CD8-positive, alpha-beta memory T cell (primary cell): ENCODE results near the gene POU2F1. TPM values are rescaled to one million over a fixed set of nuclear protein-coding genes. Genes with fewer than 3 reads are reported as not detected.
A peak's percentile ranks its signal among the peaks of the same experiment; 100 is the strongest.

Source experiments
- CTCF ChIA-PET: fragments of 350-600 bp; sonication (Branson Sonifier 250); formaldehyde crosslinking; loops from one replicate; lab custom pipeline; 2021; ENCODE audit warnings: antibody characterized with exemption; lab: Charles Lee
- POLR2A ChIA-PET: fragments of 350-600 bp; sonication (Branson Sonifier 250); formaldehyde crosslinking; loops from one replicate; lab custom pipeline; 2021; ENCODE audit warnings: antibody characterized with exemption; lab: Charles Lee
- DNase-seq, 5 donors: peaks; one replicate each; pipeline versions ENCODE4 v3.0.0 to v3.0.0-alpha.2; 2020 to 2022; ENCODE audit warnings: mixed read lengths in 1 of 5
- H3K27ac ChIP-seq: one replicate; pipeline ENCODE4 v1.7.0; 2013; ENCODE audit warnings: low read depth, mild to moderate bottlenecking, low read length, moderate library complexity
- H3K27me3 ChIP-seq: 2 replicates; pipeline ENCODE4 v1.7.0; 2013; ENCODE audit warnings: low read length, mild to moderate bottlenecking; ENCODE audit not compliant: insufficient read depth, poor library complexity, severe bottlenecking
- H3K36me3 ChIP-seq: 2 replicates; pipeline ENCODE4 v1.7.0; 2013; ENCODE audit warnings: mild to moderate bottlenecking, low read length, moderate library complexity; ENCODE audit not compliant: insufficient read depth
- H3K4me1 ChIP-seq: 2 replicates; pipeline ENCODE4 v1.7.0; 2013; ENCODE audit warnings: mild to moderate bottlenecking, low read length, moderate library complexity; ENCODE audit not compliant: insufficient read depth
- H3K4me3 ChIP-seq: 2 replicates; pipeline ENCODE4 v1.7.0; 2013; ENCODE audit warnings: mild to moderate bottlenecking, low read length
- H3K9me3 ChIP-seq: 2 replicates; pipeline ENCODE4 v1.7.0; 2013; ENCODE audit warnings: mild to moderate bottlenecking, low read length
- H3K27ac Mint-ChIP-seq, 8 donors: one replicate each; pipeline ENCODE4 v1.8.0; 2020 to 2021; ENCODE audit warnings: mixed read lengths in 8 of 8, mild to moderate bottlenecking in 6 of 8, inconsistent platforms in 3 of 8, moderate library complexity in 3 of 8
- H3K27me3 Mint-ChIP-seq, 2 donors: one replicate each; pipeline ENCODE4 v1.8.0; 2020 to 2021; ENCODE audit warnings: mixed read lengths in 2 of 2, mild to moderate bottlenecking in 1 of 2, moderate library complexity in 1 of 2
- H3K36me3 Mint-ChIP-seq, 3 donors: one replicate each; pipeline ENCODE4 v1.8.0; 2020 to 2021; ENCODE audit warnings: mixed read lengths in 3 of 3, inconsistent platforms in 1 of 3, mild to moderate bottlenecking in 1 of 3
- H3K4me1 Mint-ChIP-seq, 3 donors: one replicate each; pipeline ENCODE4 v1.8.0; 2020 to 2021; ENCODE audit warnings: mixed read lengths in 3 of 3, inconsistent platforms in 1 of 3, mild to moderate bottlenecking in 1 of 3
- H3K4me3 Mint-ChIP-seq, 7 donors: one replicate each; pipeline ENCODE4 v1.8.0; 2020 to 2021; ENCODE audit warnings: mixed read lengths in 7 of 7, mild to moderate bottlenecking in 6 of 7, moderate library complexity in 4 of 7, inconsistent platforms in 2 of 7
- H3K9me3 Mint-ChIP-seq, 5 donors: one replicate each; pipeline ENCODE4 v1.8.0; 2020 to 2022; ENCODE audit warnings: mixed read lengths in 5 of 5, mild to moderate bottlenecking in 3 of 5, moderate library complexity in 2 of 5, inconsistent platforms in 1 of 5
- polyA plus RNA-seq: library from polyadenylated mRNA; unstranded; fragments of 300-500 nt; fragmentation: Illumina TruSeq; gene quantifications from one replicate; pipeline ENCODE4 v1.2.3, GENCODE V29; 2021
- total RNA-seq, 2 experiments: library from RNA; stranded (reverse); gene quantifications; one replicate each; pipeline ENCODE4 v1.2.3, GENCODE V29; 2021

Gene POU2F1
- total and polyA plus RNA-seq, 3 experiments from 2014 or later = 11.8 to 13.5 (median 12.3) TPM

DNA sequence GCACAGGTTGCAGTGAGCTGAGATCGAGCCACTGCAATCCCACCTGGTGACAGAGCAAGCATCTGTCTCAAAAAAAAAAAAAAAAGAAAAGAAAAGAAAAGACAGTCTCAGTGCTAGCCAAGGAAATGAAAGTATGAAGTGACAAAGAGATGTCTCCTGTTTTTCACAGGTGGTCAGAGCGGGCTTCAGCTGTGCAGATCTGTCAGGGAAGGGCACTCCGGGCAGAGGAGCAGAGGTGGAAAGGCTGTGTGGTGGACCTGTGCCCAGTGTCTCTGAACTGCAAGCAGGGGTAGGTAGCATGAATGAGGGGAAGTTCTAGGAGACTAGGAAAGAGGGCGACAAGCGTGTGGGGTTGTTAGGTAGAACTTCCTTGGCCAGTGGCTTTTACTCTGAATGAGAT is 230.2 kb downstream of the POU2F1 start:
- no peak overlapping the region for H3K27ac ChIP-seq
- H3K4me3 ChIP-seq = peak overlapping the region; percentile 4
- peak in 1 of 5 donors; percentile 54 for DNase-seq

DNA sequence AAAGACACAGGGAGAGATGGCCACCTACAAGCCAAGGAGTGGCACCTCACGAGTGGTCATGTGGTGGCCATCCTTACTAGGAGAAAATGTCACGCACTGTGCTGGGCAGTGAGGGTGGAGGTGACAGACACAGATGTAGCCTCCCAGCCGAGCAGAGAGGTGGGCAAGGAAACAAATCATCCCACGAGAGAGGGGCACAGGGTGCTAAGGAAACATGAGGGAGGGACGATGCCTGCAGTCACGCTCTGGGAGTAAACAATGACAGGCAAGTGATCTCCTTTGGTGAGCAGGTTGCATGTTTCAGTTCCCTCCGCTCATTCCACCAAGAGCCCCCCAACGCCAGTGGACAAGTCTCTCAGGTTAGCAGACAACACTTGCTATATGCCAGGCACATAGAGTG is 231.8 kb downstream of the POU2F1 start:
- Histone ChIP-seq H3K27me3 (no peaks in the 10 kb centered on the region), H3K9me3 (no peaks in the 10 kb centered on the region), H3K4me1 (peaks cover 77% of the 10 kb centered on the region), H3K27ac (no peak overlapping the region), H3K36me3 (no peaks in the 10 kb centered on the region), H3K4me3 (peak overlapping the region; percentile 4)
- Mint-ChIP-seq H3K9me3 (no peaks in the 10 kb centered on the region), H3K36me3 (peaks cover 0 to 20% (median 0%) of the 10 kb centered on the region in 3 donors), H3K4me1 (peaks cover 64 to 85% (median 75%) of the 10 kb centered on the region in 3 donors), H3K4me3 (peak overlapping the region in 5 of 7 donors; percentile 19 to 78 (median 49)), H3K27ac (peak overlapping the region; percentile 67 to 99 (median 85)), H3K27me3 (no peaks in the 10 kb centered on the region)
- no peak for DNase-seq
- ChIA-PET POLR2A (no interaction called here), CTCF (no interaction called here)

More for the DNA sequence above, 230.2 kb downstream of the POU2F1 start:
- POLR2A ChIA-PET = interaction anchor here (0.7 to 1.2 kb wide), 2 partner anchors 36 to 66 kb away, joined by 4 to 6 read pairs; partner anchors contain the start of gene CD247
- no peaks in the 10 kb centered on the region for H3K36me3 ChIP-seq
- Mint-ChIP-seq H3K9me3 (no peaks in the 10 kb centered on the region), H3K27ac (peak overlapping the region; percentile 84 to 99 (median 96)), H3K4me3 (peak overlapping the region; percentile 44 to 90 (median 84)), H3K27me3 (peaks cover 0 to 2% of the 10 kb centered on the region in 2 donors), H3K36me3 (peaks cover 0 to 20% (median 0%) of the 10 kb centered on the region in 3 donors), H3K4me1 (peaks cover 64 to 85% (median 75%) of the 10 kb centered on the region in 3 donors)
- CTCF ChIA-PET = interaction anchor here (1.1 to 1.7 kb wide), 7 partner anchors 13 to 89 kb away, joined by 3 to 6 read pairs (median 3); no protein-coding TSS in a partner anchor
- H3K9me3 ChIP-seq = no peaks in the 10 kb centered on the region
- no peaks in the 10 kb centered on the region for H3K27me3 ChIP-seq
- H3K4me1 ChIP-seq = peaks cover 78% of the 10 kb centered on the region

GRCh38 chr1:167453123-167453522 is 232.4 kb downstream of the POU2F1 start:
- Mint-ChIP-seq H3K4me3 (peak overlapping the region; percentile 26 to 78 (median 55)), H3K9me3 (no peaks in the 10 kb centered on the region), H3K36me3 (peaks cover 0 to 24% (median 0%) of the 10 kb centered on the region in 3 donors), H3K27ac (peak overlapping the region; percentile 36 to 94 (median 78)), H3K4me1 (peaks cover 64 to 85% (median 75%) of the 10 kb centered on the region in 3 donors), H3K27me3 (no peaks in the 10 kb centered on the region)
- Histone ChIP-seq H3K9me3 (no peaks in the 10 kb centered on the region), H3K27ac (no peak overlapping the region), H3K4me3 (no peak overlapping the region), H3K4me1 (peaks cover 79% of the 10 kb centered on the region), H3K27me3 (no peaks in the 10 kb centered on the region), H3K36me3 (peaks cover 3% of the 10 kb centered on the region)
- CTCF ChIA-PET = interaction anchor here (1.4 to 3.6 kb wide), 2 partner anchors 12 to 13 kb away, joined by 4 to 20 read pairs; no protein-coding TSS in a partner anchor
- POLR2A ChIA-PET = interaction anchor here (1.2 kb wide), 1 partner anchor 62 kb away, joined by 3 read pairs; no protein-coding TSS in a partner anchor
- DNase-seq = no peak

DNA sequence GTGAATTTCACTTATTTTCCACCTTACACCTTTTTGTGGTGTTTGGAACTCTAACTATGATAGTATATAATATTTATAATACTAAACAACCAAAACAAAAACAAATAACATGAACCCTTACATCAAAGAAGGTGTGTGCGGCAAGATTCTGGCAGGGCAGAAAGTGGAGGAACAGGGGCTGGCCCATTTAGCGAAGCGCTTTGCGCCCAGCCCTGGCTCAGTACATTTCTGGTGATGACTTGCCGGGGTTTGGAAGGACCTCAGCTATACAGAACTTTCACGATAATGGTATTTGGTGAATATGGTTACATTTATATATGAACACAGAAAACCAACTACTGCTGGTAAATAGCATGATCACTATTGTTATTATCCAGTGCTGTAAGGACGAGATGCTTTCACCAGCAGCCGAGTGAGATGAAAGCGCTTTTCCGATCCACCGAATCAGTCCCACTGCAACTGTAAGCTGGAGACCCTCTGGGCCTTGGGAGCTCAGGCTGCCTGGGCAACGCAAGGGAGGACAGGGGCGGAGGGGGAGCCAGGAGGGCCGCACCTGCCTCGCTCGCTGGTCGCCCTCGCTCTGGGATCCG is 233.7 kb downstream of the POU2F1 start:
- Mint-ChIP-seq H3K4me3 (peak overlapping the region; percentile 67 to 84 (median 79)), H3K4me1 (peaks cover 57 to 80% (median 71%) of the 10 kb centered on the region in 3 donors), H3K27ac (peak overlapping the region; percentile 48 to 94 (median 90)), H3K9me3 (no peaks in the 10 kb centered on the region), H3K36me3 (peaks cover 0 to 27% (median 0%) of the 10 kb centered on the region in 3 donors), H3K27me3 (no peaks in the 10 kb centered on the region)
- Histone ChIP-seq H3K27ac (no peak overlapping the region), H3K4me1 (peaks cover 71% of the 10 kb centered on the region), H3K36me3 (peaks cover 4% of the 10 kb centered on the region), H3K4me3 (peak overlapping the region; percentile 82), H3K27me3 (no peaks in the 10 kb centered on the region), H3K9me3 (no peaks in the 10 kb centered on the region)
- CTCF ChIA-PET = interaction anchor here (1.0 to 4.7 kb wide), 9 partner anchors 11 to 80 kb away, joined by 3 to 42 read pairs (median 5); partner anchors contain the start of gene CD247
- POLR2A ChIA-PET = interaction anchor here (0.8 to 2.8 kb wide), 12 partner anchors 13 to 232 kb away, joined by 3 to 11 read pairs (median 4); partner anchors contain the start of gene CD247
- DNase-seq = no peak

GRCh38 chr1:167454894-167455785 is 234.5 kb downstream of the POU2F1 start:
- Mint-ChIP-seq H3K4me3 (peak overlapping the region; percentile 72 to 91 (median 86)), H3K4me1 (peaks cover 56 to 81% (median 69%) of the 10 kb centered on the region in 3 donors), H3K27ac (peak overlapping the region; percentile 48 to 94 (median 82)), H3K27me3 (no peaks in the 10 kb centered on the region), H3K36me3 (peaks cover 0 to 32% (median 0%) of the 10 kb centered on the region in 3 donors), H3K9me3 (no peaks in the 10 kb centered on the region)
- peak overlapping the region; percentile 66 for H3K27ac ChIP-seq
- POLR2A ChIA-PET = interaction anchor here (1.0 to 2.8 kb wide), 13 partner anchors 8 to 233 kb away, joined by 3 to 11 read pairs (median 5); partner anchors contain the start of gene CD247
- peak overlapping the region; percentile 82 for H3K4me3 ChIP-seq
- H3K36me3 ChIP-seq = peaks cover 4% of the 10 kb centered on the region
- peaks cover 73% of the 10 kb centered on the region for H3K4me1 ChIP-seq
- no peaks in the 10 kb centered on the region for H3K9me3 ChIP-seq
- H3K27me3 ChIP-seq = no peaks in the 10 kb centered on the region
- CTCF ChIA-PET = interaction anchor here (1.0 to 4.7 kb wide), 12 partner anchors 11 to 235 kb away, joined by 3 to 42 read pairs (median 5); partner anchors contain the start of gene CD247
- peak; percentile 78 to 89 (median 83) for DNase-seq

- no peaks in the 10 kb centered on the region for H3K27me3 Mint-ChIP-seq
- Histone ChIP-seq H3K27me3 (no peaks in the 10 kb centered on the region), H3K27ac (peak overlapping the region; percentile 66), H3K9me3 (no peaks in the 10 kb centered on the region), H3K4me1 (peaks cover 73% of the 10 kb centered on the region), H3K36me3 (peaks cover 4% of the 10 kb centered on the region), H3K4me3 (peak overlapping the region; percentile 82)
- H3K4me1 Mint-ChIP-seq = peaks cover 54 to 80% (median 67%) of the 10 kb centered on the region in 3 donors
- peaks cover 0 to 38% (median 0%) of the 10 kb centered on the region in 3 donors for H3K36me3 Mint-ChIP-seq
- H3K27ac Mint-ChIP-seq = peak overlapping the region; percentile 78 to 98 (median 88)
- ChIA-PET POLR2A (interaction anchor here (1.0 to 2.8 kb wide), 10 partner anchors 9 to 62 kb away, joined by 3 to 11 read pairs (median 5); partner anchors contain the start of gene CD247), CTCF (interaction anchor here (0.7 to 4.7 kb wide), 10 partner anchors 10 to 236 kb away, joined by 3 to 42 read pairs (median 6); partner anchors contain the start of gene CD247)
- peak overlapping the region; percentile 82 to 94 (median 87) for H3K4me3 Mint-ChIP-seq
- DNase-seq = peak in 3 of 5 donors; percentile 41 to 65 (median 43)
- H3K9me3 Mint-ChIP-seq = no peaks in the 10 kb centered on the region
Measured at GRCh38 chr1:167455786-167456446, 235.2 kb downstream of the POU2F1 start.
